Stimulated activated naive CD8-positive, alpha-beta T cell treated with anti-CD3 and anti-CD28 coated beads, Interleukin-15, amount 100 ng/mL, for 72 hours (primary cell): Measurements from ENCODE around the gene FCF1.

Source experiments
- ATAC-seq: fragments of 150-1000 bp; cut with Tn5 transposase; 2 replicates; pipeline ENCODE4 v1.10.0; 2021; ENCODE audit warnings: mild to moderate bottlenecking, moderate library complexity
- DNase-seq, 2 donors: peaks; one replicate each; pipeline ENCODE4 v3.0.0; 2021 to 2022
- H3K27ac Mint-ChIP-seq, 2 donors: one replicate each; pipeline ENCODE4 v1.8.0; 2022; ENCODE audit warnings: mild to moderate bottlenecking in 2 of 2, mixed read lengths in 2 of 2, moderate library complexity in 2 of 2
- H3K27me3 Mint-ChIP-seq: one replicate; pipeline ENCODE4 v1.8.0; 2022; ENCODE audit warnings: mixed read lengths
- H3K4me1 Mint-ChIP-seq: one replicate; pipeline ENCODE4 v1.8.0; 2022; ENCODE audit warnings: mild to moderate bottlenecking, mixed read lengths
- H3K4me3 Mint-ChIP-seq, 2 donors: one replicate each; pipeline ENCODE4 v1.8.0; 2022; ENCODE audit warnings: mild to moderate bottlenecking in 2 of 2, mixed read lengths in 2 of 2, moderate library complexity in 1 of 2
- H3K9me3 Mint-ChIP-seq, 2 donors: one replicate each; pipeline ENCODE4 v1.8.0; 2022; ENCODE audit warnings: mixed read lengths in 2 of 2

The FCF1 gene

DNA sequence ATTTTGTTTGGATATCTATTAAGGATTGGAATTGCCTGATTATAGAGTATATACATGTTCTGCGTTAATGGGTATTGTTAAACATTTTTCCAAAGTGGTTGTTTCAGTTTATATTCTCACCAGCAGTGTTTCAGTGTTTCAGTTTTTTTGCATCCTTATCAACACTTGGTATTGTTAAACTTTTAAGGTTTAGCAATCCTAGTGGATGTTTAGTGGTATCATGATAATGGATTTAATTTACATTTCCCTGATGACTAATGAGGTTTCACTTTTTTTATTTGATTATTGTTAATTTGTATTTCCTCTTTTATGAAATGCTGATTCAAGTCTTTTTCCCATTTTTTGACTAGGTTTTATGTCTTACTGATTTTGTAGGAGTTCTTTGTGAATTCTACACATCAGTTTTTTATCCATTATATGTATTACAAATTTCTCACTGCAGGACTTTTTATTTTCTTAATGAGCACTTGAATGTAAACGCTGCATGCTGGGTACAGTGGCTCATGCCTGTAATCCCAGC lies 73.9 kb downstream of the FCF1 start:
- H3K9me3 Mint-ChIP-seq: peaks cover 0 to 7% of the 10 kb centered on the region in 2 donors
- ATAC-seq: no peak
- H3K4me1 Mint-ChIP-seq: peaks cover 42% of the 10 kb centered on the region
- DNase-seq: no peak
- H3K27me3 Mint-ChIP-seq: no peaks in the 10 kb centered on the region
- no peak overlapping the region for H3K27ac Mint-ChIP-seq
- no peak overlapping the region for H3K4me3 Mint-ChIP-seq
